Muscle of back (tissue), 11 donors: ENCODE data around the gene PRSS57. TPM values are rescaled to one million over a fixed set of nuclear protein-coding genes. Genes with fewer than 3 reads are reported as not detected.
"Not testable (repeated sequence)": the region's sequence is repeated elsewhere in the genome, so short reads cannot be mapped to it uniquely, and the experiment has no call there.

ENCODE experiments used
- DNase-seq, 3 donors: peaks; one replicate each; pipeline versions ENCODE4 v3.0.0 to v3.0.0-alpha.2; 2013
- polyA plus RNA-seq, 10 donors: library from polyadenylated mRNA; unstranded; fragments of 120-200 nt; gene quantifications; one replicate each; pipeline ENCODE4 v1.2.1, GENCODE V29; 2013; ENCODE audit not compliant: insufficient read length in 10 of 10

PRSS57 gene
- polyA plus RNA-seq, 10 donors, result 0.19 to 0.35 (median 0.26) TPM; not detected in 6

DNA sequence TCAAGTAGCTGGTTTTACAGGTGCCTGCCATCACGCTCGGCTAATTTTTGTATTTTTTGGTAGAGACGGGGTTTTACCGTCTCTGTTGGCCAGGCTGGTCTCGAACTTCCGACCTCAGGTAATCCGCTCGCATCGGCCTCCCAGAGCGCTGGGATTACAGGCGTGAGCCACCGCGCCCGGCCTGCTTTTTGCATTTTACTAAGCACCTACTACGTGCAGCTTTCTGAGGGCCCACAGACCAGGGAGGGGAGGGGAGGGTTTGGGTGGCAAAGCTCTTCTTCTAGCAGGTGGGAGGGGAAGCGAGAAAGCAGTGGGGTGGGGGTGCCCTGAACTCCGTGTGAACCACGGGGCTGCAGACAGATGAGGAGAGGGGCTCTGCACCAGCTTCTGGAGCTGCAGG is 28.5 kb upstream of the PRSS57 start:
- no peak for DNase-seq

- DNase-seq, result no peak
Observed at GRCh38 chr19:723247-723646, 28.0 kb upstream of the PRSS57 start.

- no peak for DNase-seq
Observed at GRCh38 chr19:722553-723101, 27.4 kb upstream of the PRSS57 start.

DNA sequence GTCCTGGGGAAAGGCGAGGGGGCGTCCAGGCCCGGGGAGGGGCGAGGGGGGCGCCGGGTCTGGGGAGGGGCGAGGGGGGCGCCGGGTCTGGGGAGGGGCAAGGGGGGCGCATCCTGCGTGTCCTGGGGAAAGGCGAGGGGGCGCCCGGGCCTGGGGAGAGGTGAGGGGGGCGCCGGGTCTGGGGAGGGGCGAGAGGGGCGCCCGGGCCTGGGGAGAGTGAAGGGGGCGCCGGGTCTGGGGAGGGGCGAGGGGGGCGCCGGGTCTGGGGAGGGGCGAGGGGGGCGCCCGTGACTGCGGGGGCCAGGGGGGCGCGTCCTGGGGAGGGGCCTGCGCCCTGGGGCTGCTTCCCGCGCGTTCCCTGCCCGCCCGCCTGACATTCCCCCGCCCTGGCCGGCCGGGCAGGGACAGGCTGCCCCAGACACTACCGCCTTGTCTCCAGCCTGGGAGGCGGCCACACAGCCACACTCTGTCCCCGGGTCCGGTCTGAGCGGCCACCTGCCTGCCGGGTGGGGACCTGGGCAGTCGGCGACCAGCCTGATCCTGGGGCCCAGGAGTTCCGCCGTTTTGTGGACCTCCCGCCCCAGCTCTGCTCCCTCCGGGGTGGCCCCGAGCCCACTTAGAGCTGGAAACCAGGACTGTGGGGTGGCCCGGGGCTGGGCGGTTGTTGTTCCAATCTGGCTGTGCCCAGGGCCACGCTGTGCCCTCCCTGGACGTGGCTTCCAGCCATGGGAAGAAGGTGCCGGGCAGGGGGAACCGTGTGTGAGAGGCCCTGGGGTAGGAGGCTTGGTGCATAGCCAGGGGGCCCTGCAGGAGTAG is 25.3 kb upstream of the PRSS57 start:
- DNase-seq, result peak in 1 of 3 donors; percentile 64

DNA sequence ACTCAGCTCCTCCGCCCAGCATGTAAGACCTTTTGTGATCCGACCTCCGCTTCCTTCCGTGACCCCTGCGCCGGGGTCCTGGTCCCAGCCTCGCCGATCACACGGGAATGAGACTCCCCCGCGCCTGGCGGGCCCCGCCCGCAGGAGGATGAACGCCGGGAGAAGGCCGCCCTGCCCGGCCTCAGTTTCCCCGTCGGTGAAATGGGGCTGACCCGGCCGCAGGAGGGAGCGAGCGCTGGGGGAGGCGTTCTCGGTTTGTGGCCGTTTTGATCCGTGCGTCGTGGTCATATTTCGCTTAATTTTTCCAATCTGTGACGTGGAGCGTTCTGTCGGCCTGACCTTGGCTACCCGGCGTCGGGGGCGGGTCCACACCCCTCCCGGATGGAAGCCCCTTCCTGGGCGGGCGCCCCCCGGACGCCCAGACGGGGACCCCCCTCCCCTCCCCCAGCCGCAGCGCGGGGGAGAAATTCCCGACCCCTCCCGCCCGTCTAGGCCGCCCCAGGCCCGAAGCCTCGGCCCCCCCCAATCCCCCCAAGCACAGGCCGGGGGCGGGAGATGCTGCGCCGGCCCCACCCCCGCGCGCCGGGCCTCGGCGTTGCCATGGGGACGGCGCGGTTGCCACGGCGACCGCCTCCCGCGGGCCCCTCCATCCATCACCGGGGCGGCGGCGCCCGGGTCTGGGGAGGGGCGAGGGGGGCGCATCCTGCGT is 24.5 kb upstream of the PRSS57 start:
- peak in 2 of 3 donors; percentile 67 to 83 for DNase-seq

DNA sequence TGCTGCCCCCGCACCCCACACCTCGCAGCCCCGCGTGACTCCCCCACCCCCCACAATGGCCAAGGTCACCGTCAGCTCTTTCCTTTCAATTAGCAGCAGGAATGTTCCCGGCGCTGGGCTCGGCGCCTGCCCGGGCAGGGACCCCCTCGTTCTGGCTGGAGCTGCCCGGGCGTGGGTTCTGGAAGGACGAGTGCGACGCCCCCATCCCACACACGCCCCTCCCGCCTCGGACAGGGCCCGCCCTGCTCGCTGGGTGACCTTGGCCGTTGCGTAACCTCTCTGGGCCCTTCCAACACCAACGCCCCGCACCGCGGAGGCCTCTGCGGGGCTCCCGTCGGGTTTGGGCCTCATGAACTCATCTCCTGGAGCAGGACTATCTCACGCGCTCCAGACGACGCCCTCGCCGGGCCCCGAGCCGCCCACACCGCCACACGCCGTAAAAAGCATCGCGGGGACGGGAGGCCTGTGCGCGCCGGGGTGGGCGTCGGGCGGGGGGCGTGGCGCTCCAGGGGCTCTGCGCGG is 23.8 kb upstream of the PRSS57 start:
- peak; percentile 47 to 92 (median 84) for DNase-seq

DNA sequence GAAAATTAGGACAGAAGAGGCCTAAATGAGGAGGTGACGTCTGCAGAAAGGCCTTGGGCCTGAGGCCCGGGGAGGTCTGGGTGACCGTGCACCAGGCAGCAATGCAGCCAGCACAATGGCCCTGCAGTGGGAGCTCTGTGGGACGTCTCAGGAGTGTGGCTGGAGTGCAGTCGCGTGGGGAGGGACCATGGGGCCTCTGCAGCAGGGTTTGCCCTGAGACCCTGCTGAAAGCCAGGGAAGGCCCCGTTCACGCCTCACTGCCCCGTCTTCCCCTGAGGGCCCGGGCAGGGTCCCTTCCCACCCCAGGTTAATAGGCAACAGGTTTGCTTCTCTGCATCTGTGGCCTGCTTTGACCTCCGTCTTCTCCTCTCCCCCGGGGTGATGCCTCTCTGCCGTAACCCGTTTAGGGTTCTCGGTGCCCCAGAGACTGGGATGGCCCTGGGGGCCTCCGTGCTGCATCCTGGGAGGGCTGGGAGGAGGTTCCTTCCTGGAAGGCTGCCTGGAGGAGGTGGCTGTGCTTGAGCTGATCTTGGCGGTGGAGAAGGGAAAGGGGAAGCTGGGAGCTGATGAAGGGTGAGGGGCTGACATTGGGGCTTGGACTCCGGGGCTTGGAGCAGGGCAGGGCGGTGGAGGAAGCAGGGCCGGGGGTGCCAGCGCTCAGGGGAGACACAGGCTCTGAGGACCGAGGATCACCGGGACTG is 23.1 kb upstream of the PRSS57 start:
- DNase-seq, result peak in 1 of 3 donors; percentile 65

DNA sequence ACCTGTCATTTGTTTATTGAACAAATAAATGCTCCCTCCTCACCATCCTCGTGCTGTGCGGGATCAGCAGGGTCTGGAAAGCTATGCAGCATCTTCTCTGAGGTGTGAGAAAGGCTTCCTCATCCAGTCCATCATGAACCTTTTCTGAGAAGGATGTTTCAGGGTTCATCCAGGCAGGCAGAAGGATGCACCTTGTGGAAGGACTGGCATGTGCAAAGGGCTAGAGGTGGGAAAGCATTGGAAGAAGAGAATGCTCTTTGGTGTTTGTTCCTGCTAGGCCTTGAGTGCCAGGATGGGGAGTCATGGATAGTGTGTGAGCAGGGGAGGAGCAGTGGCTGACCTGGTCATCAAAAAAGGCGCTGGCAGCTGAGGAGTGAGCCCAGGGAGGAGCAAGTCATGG is 20.1 kb upstream of the PRSS57 start:
- DNase-seq, result no peak

DNA sequence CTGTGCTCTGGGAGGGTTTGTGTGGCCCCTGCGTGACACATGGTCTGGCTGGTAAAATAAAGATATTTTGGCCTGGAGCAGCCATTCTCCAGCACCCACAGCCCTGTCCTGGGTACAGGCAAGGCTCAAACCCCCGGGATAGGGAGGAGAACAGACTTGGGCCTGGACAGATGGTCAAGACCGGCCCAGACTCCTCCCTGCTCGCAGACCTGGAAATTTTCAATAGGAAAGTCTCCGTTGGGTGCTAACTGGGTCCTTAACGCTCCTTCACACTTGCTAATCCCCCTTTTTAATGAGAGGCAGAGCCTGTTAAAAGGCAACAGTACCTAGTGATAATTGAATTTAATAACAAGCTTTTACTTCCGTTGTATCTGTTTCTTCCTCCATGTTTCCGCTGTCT is 16.0 kb upstream of the PRSS57 start:
- no peak for DNase-seq

GRCh38 chr19:710767-711166 is 15.5 kb upstream of the PRSS57 start:
- DNase-seq, result no peak

DNA sequence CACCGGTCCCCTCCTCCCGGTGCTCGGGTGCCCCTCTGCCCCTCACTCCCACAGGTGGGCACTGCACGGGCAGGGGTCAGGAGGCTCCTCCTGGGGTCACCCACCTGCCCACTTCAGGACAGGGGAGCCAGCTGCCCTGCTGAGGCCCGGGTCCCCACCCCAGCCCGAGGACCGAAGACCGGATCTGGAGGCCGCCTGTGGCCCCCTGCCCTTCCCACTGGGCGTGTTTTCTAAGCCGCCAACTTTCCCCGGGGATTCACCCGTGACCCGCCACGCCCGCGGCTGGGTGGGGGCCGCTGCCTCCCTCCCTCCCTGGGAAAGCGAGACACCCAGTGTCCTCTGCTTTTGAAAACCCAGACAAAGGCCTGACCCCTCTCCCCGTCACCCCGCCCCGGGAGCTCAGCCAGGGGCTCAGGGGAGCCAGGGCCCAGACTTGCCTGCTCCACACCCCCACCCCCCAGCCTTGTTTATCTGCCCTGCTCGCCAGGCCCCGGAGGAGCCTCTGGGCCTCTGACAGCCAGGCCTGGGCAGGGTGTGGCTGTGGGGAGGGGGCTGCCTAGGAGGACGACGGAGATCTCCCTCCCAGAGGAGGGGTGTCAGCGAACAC is 14.8 kb upstream of the PRSS57 start:
- peak in 1 of 3 donors; percentile 48 for DNase-seq

DNA sequence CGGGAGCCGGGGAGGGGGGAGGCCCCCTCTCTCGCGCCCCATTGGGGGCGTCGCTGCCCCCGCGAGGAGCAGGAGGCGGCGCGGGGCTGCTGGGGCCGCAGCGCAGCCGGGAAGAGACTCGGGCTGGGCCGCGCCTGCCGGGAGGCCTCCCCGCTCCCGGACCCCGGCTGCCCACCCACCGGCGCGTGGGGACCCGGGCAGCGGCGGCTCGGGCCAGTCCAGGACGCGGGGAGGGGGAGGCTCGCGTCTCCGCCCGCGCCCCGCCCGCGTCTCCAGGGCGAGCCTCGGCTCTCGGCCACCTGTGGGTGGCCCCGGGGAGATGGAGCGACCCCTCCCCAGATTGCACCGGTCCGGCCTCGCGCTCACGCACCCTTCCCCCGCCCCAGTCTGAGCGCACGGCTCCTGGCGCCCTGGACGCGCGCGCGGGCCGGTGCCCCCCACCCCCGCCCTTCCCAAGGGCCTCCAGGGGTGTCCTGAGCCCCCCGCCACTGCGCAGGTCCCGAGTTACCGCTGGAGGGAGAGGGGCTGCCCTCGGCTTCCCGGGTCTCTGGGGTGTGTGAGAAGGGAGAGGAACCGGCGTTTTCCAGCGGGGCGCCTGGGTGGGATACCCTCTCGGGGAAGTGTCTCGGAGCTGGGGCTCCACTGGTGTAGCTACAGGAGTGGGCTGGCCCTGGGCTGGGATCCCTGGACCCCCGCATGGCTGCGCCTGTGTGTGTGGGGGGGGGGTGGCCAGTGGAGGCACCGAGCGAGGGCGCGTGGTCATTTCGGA is 14.1 kb upstream of the PRSS57 start:
- DNase-seq, result no peak

- DNase-seq, result peak in 1 of 3 donors; percentile 69
Observed at GRCh38 chr19:708154-709143, 13.2 kb upstream of the PRSS57 start, which contains the start of gene PALM. PALM (plus strand) TSS chr19:708935; CDS start chr19:709147, 212 bp downstream.

DNA sequence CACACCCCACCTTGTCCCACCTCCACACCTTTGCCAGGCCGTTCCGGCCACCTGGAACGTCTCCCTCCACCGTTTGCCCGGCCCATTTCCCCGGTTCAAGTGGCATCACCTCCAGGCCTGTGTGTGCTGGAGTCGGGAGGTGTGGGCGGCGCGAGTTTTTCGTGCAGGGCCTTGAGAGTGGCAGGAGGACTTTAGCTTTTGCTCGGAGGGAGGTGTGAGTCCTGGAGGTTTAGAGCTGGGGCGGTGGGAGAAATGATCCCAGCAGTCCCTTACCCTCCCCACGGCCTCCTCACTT is 9.1 kb upstream of the PRSS57 start:
- DNase-seq, result no peak

DNA sequence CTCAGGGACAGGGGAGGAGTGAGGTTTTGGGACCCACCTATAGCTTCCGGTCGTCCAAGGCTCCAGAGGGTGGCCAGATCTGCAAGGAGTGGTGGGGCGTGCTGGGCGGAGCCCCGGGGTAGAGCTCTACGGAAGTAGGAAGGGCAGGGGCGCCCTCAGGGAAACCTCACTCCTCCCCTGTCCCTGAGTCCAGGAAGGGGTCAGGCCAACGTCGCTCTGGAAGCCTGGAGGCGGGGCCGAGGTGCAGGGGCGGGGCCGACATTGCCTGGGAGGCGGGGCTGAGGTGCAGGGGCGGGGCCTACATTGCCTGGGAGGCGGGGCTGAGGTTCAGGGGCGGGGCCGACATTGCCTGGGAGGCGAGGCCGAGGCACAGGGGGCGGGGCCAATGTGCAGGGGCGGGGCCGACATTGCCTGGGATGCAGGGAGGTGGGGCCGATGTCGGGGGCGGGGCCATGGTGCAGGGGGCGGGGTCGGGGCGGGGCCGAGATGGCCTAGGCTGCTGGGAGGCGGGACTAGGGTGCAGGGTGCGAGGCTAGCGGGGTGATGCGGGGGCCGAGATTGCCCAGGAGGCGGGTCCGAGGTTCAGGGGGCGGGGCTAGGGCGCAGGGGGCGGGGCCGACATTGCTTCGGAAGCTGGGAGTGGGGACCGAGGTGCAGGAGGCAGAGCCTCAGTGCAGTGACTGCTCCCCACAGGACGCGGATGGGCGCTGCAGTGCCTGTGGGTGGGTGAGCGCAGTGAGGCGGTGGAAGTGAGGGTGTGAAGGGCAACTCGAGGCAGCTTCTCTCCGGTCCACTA is 8.6 kb upstream of the PRSS57 start:
- peak in 1 of 3 donors; percentile 59 for DNase-seq

GRCh38 chr19:703329-703650 is 8.0 kb upstream of the PRSS57 start:
- DNase-seq, result no peak

- not testable (repeated sequence) for DNase-seq
Observed at GRCh38 chr19:702847-703246, 7.6 kb upstream of the PRSS57 start.

DNA sequence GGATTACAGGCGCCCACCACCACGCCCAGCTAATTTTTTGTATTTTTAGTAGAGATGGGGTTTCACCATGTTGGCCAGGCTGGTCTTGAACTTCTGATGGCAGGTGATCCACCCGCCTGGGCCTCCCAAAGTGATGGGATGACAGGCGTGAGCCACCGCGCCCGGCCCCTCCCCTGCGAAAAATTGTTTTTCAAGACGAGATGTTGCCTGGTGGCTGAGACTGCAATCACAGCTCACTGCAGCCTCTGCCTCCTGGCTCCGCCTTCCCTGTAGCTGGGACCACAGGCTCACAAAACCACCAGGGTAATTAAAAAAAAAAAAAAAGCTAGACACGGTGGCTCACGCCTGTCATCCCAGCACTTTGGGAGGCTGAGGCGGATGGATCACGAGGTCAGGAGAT is 4.6 kb upstream of the PRSS57 start:
- DNase-seq, result not testable (repeated sequence)

DNA sequence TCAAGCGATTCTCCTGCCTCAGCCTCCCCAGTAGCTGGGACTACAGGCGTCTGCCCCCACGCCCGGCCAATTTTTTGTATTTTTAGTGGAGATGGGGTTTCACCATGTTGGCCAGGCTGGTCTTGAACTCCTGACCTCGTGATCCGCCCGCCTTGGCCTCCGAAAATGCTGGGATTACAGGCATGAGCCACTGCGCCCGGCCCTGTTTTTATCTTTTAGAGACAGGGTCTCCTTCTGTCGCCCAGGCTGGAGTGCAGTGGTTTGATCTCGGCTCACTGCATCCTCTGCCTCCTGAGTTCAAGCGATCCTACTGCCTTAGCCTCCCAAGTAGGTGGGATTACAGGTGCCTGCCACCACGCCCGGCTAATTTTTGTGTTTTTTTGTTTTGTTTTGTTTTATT is 3.3 kb upstream of the PRSS57 start:
- not testable (repeated sequence) for DNase-seq
